Skeletal muscle cell (primary cell): ENCODE data around the gene C1QTNF3.

Experiments
- DNase-seq: peaks from one replicate; pipeline ENCODE4 v3.0.0-alpha.2; 2010; ENCODE audit warnings: low read depth
- H3K4me3 ChIP-seq: 2 replicates; pipeline ENCODE4 v1.5.1; 2011; ENCODE audit warnings: low read depth, mild to moderate bottlenecking, control low read depth, low read length, moderate library complexity

C1QTNF3 gene

GRCh38 chr5:34005681-34006080 lies 37.3 kb downstream of the C1QTNF3 start:
- H3K4me3 ChIP-seq, result no peak overlapping the region
- no peak for DNase-seq

GRCh38 chr5:34005211-34005610 lies 37.8 kb downstream of the C1QTNF3 start:
- H3K4me3 ChIP-seq, result no peak overlapping the region
- DNase-seq, result no peak

- H3K4me3 ChIP-seq, result no peak overlapping the region
- no peak for DNase-seq
Observed at GRCh38 chr5:34003941-34004340, 39.1 kb downstream of the C1QTNF3 start.

GRCh38 chr5:34002629-34003328 lies 40.2 kb downstream of the C1QTNF3 start:
- no peak overlapping the region for H3K4me3 ChIP-seq
- no peak for DNase-seq

- no peak for DNase-seq
- no peak overlapping the region for H3K4me3 ChIP-seq
Observed at GRCh38 chr5:34001241-34001841, 41.7 kb downstream of the C1QTNF3 start.

- H3K4me3 ChIP-seq, result no peak overlapping the region
- DNase-seq, result no peak
Observed at GRCh38 chr5:33999978-34000377, 43.0 kb downstream of the C1QTNF3 start.

GRCh38 chr5:33997331-33997983 lies 45.6 kb downstream of the C1QTNF3 start:
- DNase-seq, result peak; percentile 70
- no peak overlapping the region for H3K4me3 ChIP-seq

GRCh38 chr5:33995865-33996264 lies 47.1 kb downstream of the C1QTNF3 start:
- H3K4me3 ChIP-seq, result no peak overlapping the region
- no peak for DNase-seq

GRCh38 chr5:33994845-33995244 lies 48.2 kb downstream of the C1QTNF3 start:
- peak; percentile 56 for DNase-seq
- H3K4me3 ChIP-seq, result no peak overlapping the region

- DNase-seq, result no peak
- no peak overlapping the region for H3K4me3 ChIP-seq
Observed at GRCh38 chr5:33992864-33993263, 50.1 kb downstream of the C1QTNF3 start.

- DNase-seq, result no peak
- H3K4me3 ChIP-seq, result no peak overlapping the region
Observed at GRCh38 chr5:33985447-33985846, 57.6 kb downstream of the C1QTNF3 start.

- DNase-seq, result no peak
- no peak within 1 kb of the TSS for H3K4me3 ChIP-seq
Observed at GRCh38 chr5:33984671-33985124, 58.3 kb downstream of the C1QTNF3 start, which contains the start of gene SLC45A2. Gene SLC45A2 (minus strand): TSS chr5:33984693. CDS start chr5:33984583, 110 bp downstream.

GRCh38 chr5:33984178-33984577 lies 58.8 kb downstream of the C1QTNF3 start:
- no peak overlapping the region for H3K4me3 ChIP-seq
- DNase-seq, result no peak

- DNase-seq, result no peak
- H3K4me3 ChIP-seq, result no peak overlapping the region
Observed at GRCh38 chr5:33981408-33982162, 61.4 kb downstream of the C1QTNF3 start.

- no peak for DNase-seq
- H3K4me3 ChIP-seq, result no peak overlapping the region
Observed at GRCh38 chr5:33980030-33980429, 63.0 kb downstream of the C1QTNF3 start.

- no peak for DNase-seq
- no peak overlapping the region for H3K4me3 ChIP-seq
Observed at GRCh38 chr5:33978306-33978705, 64.7 kb downstream of the C1QTNF3 start.

- no peak for DNase-seq
- H3K4me3 ChIP-seq, result no peak overlapping the region
Observed at GRCh38 chr5:33976307-33976706, 66.7 kb downstream of the C1QTNF3 start.

- DNase-seq, result no peak
- H3K4me3 ChIP-seq, result no peak overlapping the region
Observed at GRCh38 chr5:33975852-33976251, 67.2 kb downstream of the C1QTNF3 start.

- DNase-seq, result no peak
- no peak overlapping the region for H3K4me3 ChIP-seq
Observed at GRCh38 chr5:33973271-33973670, 69.7 kb downstream of the C1QTNF3 start.
